Measurements from ENCODE around the gene HOMER2. TPM values are rescaled to one million over a fixed set of nuclear protein-coding genes. Genes with fewer than 3 reads are reported as not detected.

Gene HOMER2
- total and polyA plus RNA-seq, 2 donors (not counting 3 experiments of a cell fraction or from before 2014, with no cell fraction given): 0.60 to 0.68 TPM

GRCh38 chr15:82871358-82871757 is 81.2 kb downstream of the HOMER2 start:
- ChIA-PET POLR2A (no interaction called here), CTCF (no interaction called here)
- Histone ChIP-seq H4K20me1 (replicated peaks; ENCODE audit: control insufficient read depth, extremely low read depth, insufficient read depth, low read length) (no peaks in the 10 kb centered on the region), H3K9me1 (replicated peaks; ENCODE audit: control insufficient read depth, extremely low read depth, insufficient read depth, low read length) (no peaks in the 10 kb centered on the region), H3K9me3 (replicated peaks; ENCODE audit: control insufficient read depth, insufficient read depth, low read length) (no peaks in the 10 kb centered on the region), H3K4me2 (ENCODE audit: insufficient read depth, low read length) (no peak overlapping the region), H3K27ac (ENCODE audit: insufficient read depth, low read depth, low read length) (no peak overlapping the region), H3K36me3 (ENCODE audit: control insufficient read depth in 2 of 2, extremely low read depth in 1 of 2, insufficient read depth in 2 of 2, low read length in 2 of 2) (no peaks in the 10 kb centered on the region), H3K79me2 (ENCODE audit: control insufficient read depth, insufficient read depth, low read length) (no peaks in the 10 kb centered on the region), H2AFZ (ENCODE audit: low read depth, low read length) (no peak overlapping the region), H3K4me3 (replicated peaks in 1 of 3; ENCODE audit: insufficient read depth in 1 of 3, low read depth in 1 of 3, low read length in 3 of 3) (no peak overlapping the region), H3K27me3 (ENCODE audit: control insufficient read depth in 2 of 2, insufficient read depth in 2 of 2, low read length in 2 of 2) (no peaks in the 10 kb centered on the region), H3K4me1 (ENCODE audit: control insufficient read depth, extremely low read depth, insufficient read depth, low read length) (no peaks in the 10 kb centered on the region), H3K9ac (replicated peaks; ENCODE audit: extremely low read depth, insufficient read depth, low read length) (no peak overlapping the region)
- intact Hi-C loops (cut with micrococcal nuclease): no loop called here
- BruUV-seq (replicated peaks): no TSS peak
- no peak for FAIRE-seq
- DNase-seq (ENCODE audit: low read depth, low spot score): no peak
- dilution Hi-C loops (cut with MboI; ENCODE audit: extremely low pct_ligation_motif_present, low sequenced_read_pairs): no loop called here
- TF ChIP-seq CTCF (IDR thresholded peaks at IDR 0.05; ENCODE audit: extremely low read depth in 1 of 2, insufficient read depth in 1 of 2, low read depth in 1 of 2, low read length in 2 of 2) (no peak), GATA2 (IDR thresholded peaks at IDR 0.05; ENCODE audit: insufficient read depth, insufficient read length, low read depth, low read length) (no peak), POLR2AphosphoS5 (IDR thresholded peaks at IDR 0.05; ENCODE audit: insufficient read depth, low read depth, low read length) (no peak), MAX (IDR thresholded peaks at IDR 0.05; ENCODE audit: insufficient read depth, insufficient read length) (no peak)

DNA sequence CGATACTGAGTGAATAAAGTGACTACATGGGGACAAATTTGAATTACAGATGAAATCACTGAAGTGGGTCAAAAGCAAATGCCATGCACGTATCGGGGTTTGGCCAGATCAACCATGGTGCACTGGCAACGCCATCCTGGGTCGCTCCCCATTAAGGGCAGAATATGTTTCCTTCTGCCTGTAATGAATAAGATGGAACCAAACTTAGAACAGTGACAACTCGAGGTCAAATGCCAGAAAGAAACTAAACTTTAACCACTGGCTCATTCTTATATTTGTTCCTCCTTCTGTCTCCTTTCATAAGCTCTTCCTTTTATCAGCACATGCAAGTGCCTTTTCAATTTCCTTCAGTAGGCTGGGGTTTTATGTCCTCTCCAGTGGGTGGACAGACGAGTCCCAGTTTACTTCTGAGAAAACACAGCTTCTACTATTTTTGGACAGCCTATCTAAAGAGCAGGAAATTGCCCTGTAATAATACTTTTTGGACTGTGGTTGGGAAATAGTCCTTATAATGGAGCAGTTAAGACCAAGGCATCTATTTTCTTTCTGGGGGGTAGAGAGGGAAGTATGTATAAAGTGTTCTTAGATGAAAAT is 81.7 kb downstream of the HOMER2 start:
- dilution Hi-C loops (cut with MboI; ENCODE audit: extremely low pct_ligation_motif_present, low sequenced_read_pairs): no loop called here
- no peaks in the 10 kb centered on the region for H3K27me3 ChIP-seq (ENCODE audit: control insufficient read depth in 2 of 2, insufficient read depth in 2 of 2, low read length in 2 of 2)
- BruUV-seq (replicated peaks): no TSS peak

More for the DNA sequence above, 81.7 kb downstream of the HOMER2 start:
- ChIA-PET POLR2A (no interaction called here), CTCF (no interaction called here)
- DNase-seq (ENCODE audit: low read depth, low spot score) (no peak), FAIRE-seq (no peak)
- Histone ChIP-seq H3K4me3 (replicated peaks in 1 of 3; ENCODE audit: insufficient read depth in 1 of 3, low read depth in 1 of 3, low read length in 3 of 3) (no peak overlapping the region), H3K4me2 (ENCODE audit: insufficient read depth, low read length) (no peak overlapping the region), H3K4me1 (ENCODE audit: control insufficient read depth, extremely low read depth, insufficient read depth, low read length) (no peaks in the 10 kb centered on the region), H3K9me1 (replicated peaks; ENCODE audit: control insufficient read depth, extremely low read depth, insufficient read depth, low read length) (no peaks in the 10 kb centered on the region), H3K27ac (ENCODE audit: insufficient read depth, low read depth, low read length) (no peak overlapping the region), H3K36me3 (ENCODE audit: control insufficient read depth in 2 of 2, extremely low read depth in 1 of 2, insufficient read depth in 2 of 2, low read length in 2 of 2) (no peaks in the 10 kb centered on the region), H3K9me3 (replicated peaks; ENCODE audit: control insufficient read depth, insufficient read depth, low read length) (no peaks in the 10 kb centered on the region), H3K9ac (replicated peaks; ENCODE audit: extremely low read depth, insufficient read depth, low read length) (no peak overlapping the region), H2AFZ (ENCODE audit: low read depth, low read length) (no peak overlapping the region), H4K20me1 (replicated peaks; ENCODE audit: control insufficient read depth, extremely low read depth, insufficient read depth, low read length) (no peaks in the 10 kb centered on the region), H3K79me2 (ENCODE audit: control insufficient read depth, insufficient read depth, low read length) (no peaks in the 10 kb centered on the region)
- TF ChIP-seq FOS (IDR thresholded peaks at IDR 0.05; ENCODE audit: borderline replicate concordance, insufficient read depth, low read length) (no peak), CTCF (IDR thresholded peaks at IDR 0.05; ENCODE audit: extremely low read depth in 1 of 2, insufficient read depth in 1 of 2, low read depth in 1 of 2, low read length in 2 of 2) (no peak), POLR2A (IDR thresholded peaks at IDR 0.05; ENCODE audit: low read depth, low read length) (no peak), GATA2 (IDR thresholded peaks at IDR 0.05; ENCODE audit: insufficient read depth, insufficient read length, low read depth, low read length) (no peak), MAX (IDR thresholded peaks at IDR 0.05; ENCODE audit: insufficient read depth, insufficient read length) (no peak), JUN (IDR thresholded peaks at IDR 0.05; ENCODE audit: borderline replicate concordance, insufficient read depth, insufficient read length, low read depth) (no peak), EZH2 (IDR thresholded peaks at IDR 0.05; ENCODE audit: borderline replicate concordance, low read depth, low read length, severe bottlenecking) (no peak), MYC (IDR thresholded peaks at IDR 0.05; ENCODE audit: low read depth, low read length) (no peak), POLR2AphosphoS5 (IDR thresholded peaks at IDR 0.05; ENCODE audit: insufficient read depth, low read depth, low read length) (no peak)
- intact Hi-C loops (cut with micrococcal nuclease): no loop called here

Data from endothelial cell of umbilical vein (primary cell).